GM12875 (cell line): ENCODE data around the gene MED8.

Experiments used
- H3K4me3 ChIP-seq: one replicate; pipeline ENCODE4 v1.5.1; 2011; ENCODE audit warnings: low read depth, low read length, control low read depth
- TF ChIP-seq, protein P1 (sequence below): IDR thresholded peaks from 2 replicates; pipeline ENCODE4 v1.5.1; 2011; ENCODE audit warnings: low read depth, mild to moderate bottlenecking, control low read depth, inconsistent platforms, low read length, moderate library complexity, borderline replicate concordance; ENCODE audit not compliant: insufficient read depth

The MED8 gene

DNA sequence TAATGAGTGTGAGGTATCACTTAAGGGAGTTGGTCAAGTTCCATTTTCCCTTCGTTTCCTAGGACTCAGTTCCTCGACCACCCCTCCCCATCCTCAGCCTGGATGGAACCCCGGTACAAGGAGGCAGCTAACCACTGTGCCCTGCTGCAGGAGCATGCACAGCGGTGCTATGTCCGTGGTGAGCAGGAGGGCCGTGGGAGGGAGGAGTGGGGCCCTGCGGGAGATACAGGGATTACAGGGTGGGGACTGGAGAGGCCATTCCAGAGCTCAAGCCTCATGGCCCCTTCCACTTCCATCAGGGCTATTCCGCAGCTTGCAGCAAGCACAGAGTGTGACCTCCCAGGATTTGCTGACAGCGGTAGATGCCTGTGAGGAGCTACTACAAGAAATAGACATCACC lies 38.3 kb upstream of the MED8 start:
- TF ChIP-seq, protein P1, sequence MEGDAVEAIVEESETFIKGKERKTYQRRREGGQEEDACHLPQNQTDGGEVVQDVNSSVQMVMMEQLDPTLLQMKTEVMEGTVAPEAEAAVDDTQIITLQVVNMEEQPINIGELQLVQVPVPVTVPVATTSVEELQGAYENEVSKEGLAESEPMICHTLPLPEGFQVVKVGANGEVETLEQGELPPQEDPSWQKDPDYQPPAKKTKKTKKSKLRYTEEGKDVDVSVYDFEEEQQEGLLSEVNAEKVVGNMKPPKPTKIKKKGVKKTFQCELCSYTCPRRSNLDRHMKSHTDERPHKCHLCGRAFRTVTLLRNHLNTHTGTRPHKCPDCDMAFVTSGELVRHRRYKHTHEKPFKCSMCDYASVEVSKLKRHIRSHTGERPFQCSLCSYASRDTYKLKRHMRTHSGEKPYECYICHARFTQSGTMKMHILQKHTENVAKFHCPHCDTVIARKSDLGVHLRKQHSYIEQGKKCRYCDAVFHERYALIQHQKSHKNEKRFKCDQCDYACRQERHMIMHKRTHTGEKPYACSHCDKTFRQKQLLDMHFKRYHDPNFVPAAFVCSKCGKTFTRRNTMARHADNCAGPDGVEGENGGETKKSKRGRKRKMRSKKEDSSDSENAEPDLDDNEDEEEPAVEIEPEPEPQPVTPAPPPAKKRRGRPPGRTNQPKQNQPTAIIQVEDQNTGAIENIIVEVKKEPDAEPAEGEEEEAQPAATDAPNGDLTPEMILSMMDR: no peak
- no peak overlapping the region for H3K4me3 ChIP-seq

DNA sequence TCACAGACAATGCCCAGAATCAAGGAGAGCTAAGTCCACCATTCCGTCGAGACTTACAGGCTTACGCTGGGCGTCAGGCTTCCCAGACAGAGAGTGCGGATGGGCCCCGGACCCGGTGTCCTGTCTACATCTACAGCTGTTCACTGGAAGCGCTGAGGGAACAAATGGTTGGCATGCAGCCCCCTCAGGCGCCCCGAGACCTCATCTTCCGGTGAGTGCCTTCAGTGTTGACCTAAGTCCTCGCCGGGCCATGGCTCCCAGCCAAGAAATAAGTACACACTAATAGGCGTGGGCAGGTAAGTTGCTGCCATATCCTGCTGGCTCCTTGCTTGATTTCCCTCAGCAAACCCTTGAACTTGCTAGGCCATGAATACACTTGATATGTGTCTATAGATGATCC lies 37.9 kb upstream of the MED8 start:
- TF ChIP-seq, protein P1: no peak
- no peak overlapping the region for H3K4me3 ChIP-seq

DNA sequence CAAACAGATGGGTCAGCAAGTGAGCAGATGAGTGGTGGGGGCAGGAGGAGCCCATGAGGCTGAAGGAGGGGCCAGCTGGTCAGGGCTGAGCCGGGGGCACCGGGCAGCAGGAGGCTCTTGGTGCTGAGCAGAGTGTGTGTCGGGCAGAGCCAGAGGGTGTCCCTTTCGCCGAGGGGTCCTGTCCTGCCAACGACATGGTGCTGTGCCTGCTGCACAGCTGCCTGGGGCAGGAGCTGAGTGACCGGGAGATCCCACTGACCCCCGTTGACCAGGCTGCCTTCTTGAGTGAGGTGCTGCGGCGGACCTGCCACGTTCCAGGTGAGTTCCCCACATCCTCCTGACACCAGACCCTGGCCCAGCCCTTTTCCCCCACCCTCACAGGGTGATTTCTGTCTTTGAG lies 36.6 kb upstream of the MED8 start:
- H3K4me3 ChIP-seq: no peak overlapping the region
- TF ChIP-seq, protein P1: no peak

DNA sequence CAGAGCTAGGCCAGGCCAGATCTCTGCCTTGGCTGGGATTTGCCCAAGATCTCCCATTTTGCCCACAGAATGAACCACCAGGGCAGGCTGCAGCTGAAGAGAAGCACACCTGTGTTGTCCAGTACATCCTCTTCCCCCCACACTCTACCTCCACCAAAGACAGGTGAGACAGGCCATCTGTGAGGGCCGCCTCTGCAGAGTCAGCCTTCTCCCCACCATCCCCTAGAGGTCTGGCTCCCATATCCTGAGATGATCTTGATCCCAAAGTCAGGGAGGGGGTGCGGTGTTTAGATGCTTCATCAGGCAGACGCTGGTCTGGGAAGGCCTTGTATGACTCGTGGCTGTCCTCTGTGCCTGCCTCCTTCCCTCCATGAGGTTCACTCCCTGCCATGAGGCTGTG lies 35.4 kb upstream of the MED8 start:
- no peak overlapping the region for H3K4me3 ChIP-seq
- TF ChIP-seq, protein P1: no peak

DNA sequence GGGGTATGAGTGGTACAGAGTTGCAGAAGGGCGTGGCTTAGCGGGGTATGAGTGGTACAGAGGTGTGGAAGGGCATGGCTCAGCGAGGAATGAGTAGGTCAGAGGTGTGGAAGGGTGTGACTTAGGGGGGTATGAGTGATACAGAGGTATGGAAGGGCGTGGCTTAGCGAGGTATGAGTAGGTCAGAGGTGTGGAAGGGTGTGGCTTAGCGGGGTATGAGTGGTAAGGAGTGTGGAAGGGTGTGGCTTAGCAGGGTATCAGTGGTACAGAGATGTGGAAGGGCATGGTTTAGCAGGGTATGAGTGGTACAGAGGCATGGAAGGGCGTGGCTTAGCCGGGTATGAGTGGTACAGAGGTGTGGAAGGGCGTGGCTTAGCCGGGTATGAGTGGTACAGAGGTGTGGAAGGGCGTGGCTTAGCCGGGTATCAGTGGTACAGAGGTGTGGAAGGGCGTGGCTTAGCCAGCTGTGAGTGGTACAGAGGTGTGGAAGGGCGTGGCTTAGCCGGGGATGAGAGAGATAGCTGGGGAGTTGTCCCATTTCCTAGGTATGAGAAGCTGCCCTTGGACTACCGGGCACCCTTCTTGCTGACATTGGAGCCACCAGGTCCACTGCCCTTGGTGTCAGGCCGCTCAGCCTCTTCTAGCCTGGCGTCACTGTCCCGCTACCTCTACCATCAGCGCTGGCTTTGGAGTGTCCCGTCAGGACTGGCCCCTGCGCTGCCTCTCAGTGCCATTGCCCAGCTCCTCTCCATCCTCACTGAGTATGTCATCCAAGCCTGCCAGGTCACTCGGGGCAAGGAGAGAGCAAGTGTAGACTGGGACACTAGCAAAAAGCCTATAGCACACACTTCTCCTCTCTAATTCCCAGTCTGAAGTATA lies 34.3 kb upstream of the MED8 start:
- no peak overlapping the region for H3K4me3 ChIP-seq
- TF ChIP-seq, protein P1: no peak

DNA sequence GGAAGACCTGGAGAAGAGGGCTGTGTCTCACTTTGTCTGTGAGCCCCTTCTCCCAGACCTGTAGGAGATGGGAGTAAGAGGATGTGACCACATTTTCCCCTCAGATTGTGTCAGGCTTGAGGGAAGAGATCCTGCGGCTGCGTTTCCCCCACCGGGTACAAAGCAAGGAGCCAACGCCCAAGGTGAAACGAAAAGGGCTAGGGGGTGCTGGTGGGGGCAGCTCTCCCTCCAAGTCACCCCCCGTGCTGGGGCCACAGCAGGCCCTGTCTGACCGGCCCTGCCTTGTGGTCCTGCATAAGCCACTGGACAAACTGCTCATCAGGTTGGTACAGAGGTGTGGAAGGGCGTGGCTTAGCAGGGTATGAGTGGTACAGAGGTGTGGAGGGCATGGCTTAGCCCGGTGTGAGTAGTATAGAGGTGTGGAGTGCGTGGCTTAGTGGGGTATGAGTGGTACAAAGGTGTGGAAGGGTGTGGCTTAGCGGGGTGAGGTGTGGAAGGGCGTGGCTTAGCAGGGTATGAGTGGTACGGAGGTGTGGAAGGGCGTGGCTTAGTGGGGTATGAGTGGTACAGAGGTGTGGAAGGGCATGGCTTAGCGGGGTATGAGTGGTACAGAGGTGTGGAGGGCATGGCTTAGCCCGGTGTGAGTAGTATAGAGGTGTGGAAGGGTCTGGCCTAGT lies 33.5 kb upstream of the MED8 start:
- TF ChIP-seq, protein P1: no peak
- H3K4me3 ChIP-seq: no peak overlapping the region
